NCI-H345 (cell line): ENCODE data around the gene PIP5K1C.

ENCODE experiments used
- DNase-seq: peaks from one replicate; lab custom pipeline; 2025; lab: John Stamatoyannopoulos, UW

PIP5K1C gene

GRCh38 chr19:3700242-3701032 is at the start of gene PIP5K1C:
TSS of gene PIP5K1C (minus strand) at chr19:3700468. CDS start at chr19:3700390, 78 bp downstream.
- peak; percentile 92 for DNase-seq

- no peak for DNase-seq
These were observed 48.7 kb upstream of the PIP5K1C start for GRCh38 chr19:3748965-3749364.

GRCh38 chr19:3746371-3747056 is 46.2 kb upstream of the PIP5K1C start:
- DNase-seq: no peak

GRCh38 chr19:3745363-3746045 is 45.2 kb upstream of the PIP5K1C start:
- DNase-seq: no peak

- DNase-seq: no peak
These were observed 43.2 kb upstream of the PIP5K1C start for GRCh38 chr19:3743486-3743885.

GRCh38 chr19:3740431-3740830 is 40.2 kb upstream of the PIP5K1C start:
- DNase-seq: no peak

- DNase-seq: no peak
These were observed 38.4 kb upstream of the PIP5K1C start for GRCh38 chr19:3738477-3739220.

- DNase-seq: no peak
These were observed 37.4 kb upstream of the PIP5K1C start for GRCh38 chr19:3737487-3738205.

GRCh38 chr19:3736106-3736724 is 35.9 kb upstream of the PIP5K1C start:
- no peak for DNase-seq

- DNase-seq: no peak
These were observed 34.0 kb upstream of the PIP5K1C start for GRCh38 chr19:3734310-3734600.

- no peak for DNase-seq
These were observed 33.5 kb upstream of the PIP5K1C start for GRCh38 chr19:3733549-3734309.

- DNase-seq: no peak
These were observed 31.8 kb upstream of the PIP5K1C start for GRCh38 chr19:3732108-3732507.

- no peak for DNase-seq
These were observed 30.2 kb upstream of the PIP5K1C start for GRCh38 chr19:3730457-3730958.

GRCh38 chr19:3725640-3726310 is 25.5 kb upstream of the PIP5K1C start:
- peak; percentile 76 for DNase-seq

- no peak for DNase-seq
These were observed 24.9 kb upstream of the PIP5K1C start for GRCh38 chr19:3725121-3725520.

- DNase-seq: no peak
These were observed 23.6 kb upstream of the PIP5K1C start for GRCh38 chr19:3723883-3724282.

GRCh38 chr19:3723110-3723488 is 22.8 kb upstream of the PIP5K1C start:
- no peak for DNase-seq

GRCh38 chr19:3722443-3723109 is 22.3 kb upstream of the PIP5K1C start:
- peak; percentile 60 for DNase-seq

- DNase-seq: no peak
These were observed 21.7 kb upstream of the PIP5K1C start for GRCh38 chr19:3721887-3722442.
